GM21529 (cell line): ENCODE results near the gene RTL1.

Source experiments
- ATAC-seq: cut with Tn5 transposase; IDR thresholded peaks from one replicate; pipeline ENCODE4 v1.9.1; 2021; ENCODE audit not compliant: unreplicated experiment

The RTL1 gene

GRCh38 chr14:100882991-100883788, 20.3 kb downstream of the RTL1 start:
- no peak for ATAC-seq

- no peak for ATAC-seq
Measured at GRCh38 chr14:100882026-100882967, 21.2 kb downstream of the RTL1 start.

- no peak for ATAC-seq
Measured at GRCh38 chr14:100881211-100882025, 22.1 kb downstream of the RTL1 start.

- no peak for ATAC-seq
Measured at GRCh38 chr14:100880271-100881101, 23.0 kb downstream of the RTL1 start.

GRCh38 chr14:100879782-100880181, 23.7 kb downstream of the RTL1 start:
- ATAC-seq: no peak

GRCh38 chr14:100879194-100879593, 24.3 kb downstream of the RTL1 start:
- ATAC-seq: no peak

GRCh38 chr14:100878271-100879146, 25.0 kb downstream of the RTL1 start:
- no peak for ATAC-seq

- no peak for ATAC-seq
Measured at GRCh38 chr14:100875861-100876590, 27.5 kb downstream of the RTL1 start.

GRCh38 chr14:100875126-100875525, 28.4 kb downstream of the RTL1 start:
- no peak for ATAC-seq

- ATAC-seq: no peak
Measured at GRCh38 chr14:100874411-100875091, 29.0 kb downstream of the RTL1 start.

GRCh38 chr14:100874051-100874410, 29.5 kb downstream of the RTL1 start:
- no peak for ATAC-seq

GRCh38 chr14:100873096-100873482, 30.4 kb downstream of the RTL1 start:
- ATAC-seq: no peak

- ATAC-seq: no peak
Measured at GRCh38 chr14:100872259-100873095, 31.0 kb downstream of the RTL1 start.

- no peak for ATAC-seq
Measured at GRCh38 chr14:100871234-100872186, 32.0 kb downstream of the RTL1 start.

- no peak for ATAC-seq
Measured at GRCh38 chr14:100868621-100869370, 34.7 kb downstream of the RTL1 start.
